GM19324 (cell line): Measurements from ENCODE around the gene CCSAP.
"Not testable (repeated sequence)": the region's sequence is repeated elsewhere in the genome, so short reads cannot be mapped to it uniquely, and the experiment has no call there.

ENCODE experiments used
- ATAC-seq: cut with Tn5 transposase; IDR thresholded peaks from one replicate; pipeline ENCODE4 v1.9.1; 2021; ENCODE audit warnings: mild to moderate bottlenecking, moderate library complexity; ENCODE audit not compliant: unreplicated experiment, low FRiP score

CCSAP gene

DNA sequence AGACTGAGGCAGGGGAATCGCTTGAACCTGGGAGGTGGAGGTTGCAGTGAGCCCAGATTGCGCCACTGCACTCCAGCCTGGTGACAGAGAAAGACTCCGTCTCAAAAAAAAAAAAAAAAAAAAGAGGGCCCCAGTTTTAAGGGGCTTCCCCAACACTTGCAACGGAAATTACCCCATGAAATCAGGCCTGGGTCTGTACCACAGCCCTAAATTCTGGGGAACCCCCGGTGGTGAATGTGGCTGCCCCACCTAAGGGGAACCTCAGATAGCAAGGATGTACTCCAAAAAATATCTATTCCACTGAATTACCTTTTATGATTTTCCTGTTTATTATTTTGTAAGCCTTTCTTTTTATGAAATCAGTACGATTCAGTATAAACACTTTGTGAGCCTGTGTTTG is 15.1 kb downstream of the CCSAP start:
- not testable (repeated sequence) for ATAC-seq

DNA sequence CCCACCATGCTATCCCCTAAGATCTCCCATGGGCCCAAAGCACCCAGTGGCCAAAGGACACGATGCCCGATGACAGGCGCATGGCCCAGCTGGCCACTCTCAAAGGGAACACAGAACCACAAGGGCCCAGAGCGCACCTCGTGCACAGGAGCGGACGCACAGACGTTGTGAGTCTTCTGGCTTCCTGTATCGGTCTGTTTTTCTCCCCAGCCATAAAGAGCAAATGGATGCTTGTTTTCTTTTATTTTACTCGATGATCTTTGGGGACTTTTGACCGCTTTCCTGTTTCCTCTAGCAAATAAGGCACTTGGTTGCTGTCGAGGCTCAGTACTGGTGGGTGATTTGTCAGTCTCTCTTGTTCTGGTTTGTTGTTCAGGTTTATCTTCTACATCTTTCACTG is 16.2 kb downstream of the CCSAP start:
- no peak for ATAC-seq

DNA sequence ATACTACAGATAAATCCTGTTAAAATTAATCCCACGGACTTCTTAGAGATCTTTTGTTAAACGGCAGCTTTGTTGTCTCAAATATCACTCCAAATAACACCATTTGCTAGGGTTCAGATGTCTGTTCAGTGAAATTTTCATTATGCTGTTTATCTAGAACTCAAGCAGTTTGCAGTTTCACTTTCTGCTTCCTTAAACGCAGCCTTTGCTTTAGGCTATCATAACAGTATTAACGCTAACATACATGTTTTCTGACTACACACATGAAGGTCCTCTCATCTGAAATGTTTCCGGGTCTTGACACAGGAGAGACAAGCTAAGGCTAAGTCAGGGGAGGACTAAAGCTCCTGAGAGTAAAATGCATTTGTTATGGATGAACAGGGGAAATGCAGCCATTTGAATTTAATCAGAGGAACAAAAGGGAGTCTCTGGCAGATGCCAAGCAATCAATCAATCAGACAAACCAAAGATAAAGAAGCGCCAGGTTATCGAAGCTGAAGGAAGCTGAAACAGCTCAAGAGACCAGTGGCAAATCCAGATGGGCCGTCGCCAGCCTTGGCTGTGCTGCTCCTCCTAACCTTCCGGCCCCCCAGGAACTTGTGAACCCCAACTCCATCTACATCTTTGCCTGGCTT is 16.9 kb downstream of the CCSAP start:
- ATAC-seq: no peak

DNA sequence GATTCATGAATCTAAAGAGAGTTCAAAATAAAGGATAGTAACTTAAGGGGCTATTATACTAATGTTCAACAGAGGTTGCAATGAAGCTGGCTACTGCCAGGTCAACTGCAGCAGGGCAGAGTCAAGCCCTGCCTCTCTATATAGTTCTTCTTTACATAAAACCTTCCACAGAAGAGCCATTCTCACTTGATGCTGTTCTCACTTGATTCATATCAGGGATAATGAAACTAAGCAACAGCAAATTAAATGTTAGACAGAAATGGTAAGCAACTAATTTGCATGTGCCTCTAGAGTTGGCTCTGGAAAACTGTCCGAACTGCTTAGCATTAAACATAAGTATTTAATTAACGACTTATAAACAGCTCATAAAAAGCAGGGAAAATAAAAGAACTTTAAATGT is 17.4 kb downstream of the CCSAP start:
- ATAC-seq: no peak

DNA sequence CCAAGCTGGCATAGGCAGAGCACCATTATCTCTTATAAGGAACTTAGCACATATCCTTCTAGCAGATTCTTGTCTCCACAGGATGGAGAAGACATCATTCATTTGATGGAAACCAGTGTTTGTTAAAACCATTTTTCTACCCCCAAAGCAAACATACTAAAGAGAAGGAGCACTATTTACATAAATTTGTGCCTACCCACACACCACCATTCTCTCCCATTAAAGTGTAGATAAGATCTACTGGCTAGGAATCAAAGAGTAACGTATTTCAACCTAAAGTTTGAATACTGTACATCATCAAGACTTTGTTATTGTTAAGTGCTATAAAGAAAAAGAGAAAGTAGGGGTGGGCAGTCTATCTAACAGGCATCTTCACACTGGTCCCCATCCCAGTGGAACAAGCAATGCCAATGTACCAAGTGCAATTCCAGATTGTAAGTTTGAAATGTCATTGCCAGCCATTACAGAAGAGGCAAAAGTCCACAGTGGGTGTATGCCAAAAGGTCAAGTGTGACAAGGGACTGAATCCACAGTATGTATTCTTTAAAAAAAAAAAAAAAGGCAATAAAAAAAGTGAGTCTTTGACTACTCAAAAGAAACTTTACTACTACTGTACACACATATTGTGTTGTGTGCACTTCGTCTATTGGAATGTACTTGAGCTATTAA is 18.8 kb downstream of the CCSAP start:
- no peak for ATAC-seq

DNA sequence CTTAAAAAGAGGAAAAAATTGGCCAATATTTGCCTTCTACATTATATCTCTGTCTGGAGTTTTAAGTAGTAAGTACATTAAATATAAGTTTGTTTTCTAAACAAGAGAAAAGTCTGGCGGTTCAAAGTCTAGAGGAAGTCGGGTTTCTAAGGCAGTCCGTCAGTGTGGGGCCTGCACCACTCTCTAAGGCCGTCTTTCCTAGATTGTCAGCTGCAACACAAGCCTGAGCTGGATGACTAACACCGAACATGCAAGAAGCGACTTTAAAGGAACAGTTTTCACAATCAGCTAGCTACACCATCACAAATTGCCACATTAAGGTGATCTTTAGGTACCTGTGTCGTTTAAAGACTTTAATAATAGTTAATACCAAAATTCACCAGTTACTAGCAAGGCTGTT is 19.6 kb downstream of the CCSAP start:
- ATAC-seq: no peak

DNA sequence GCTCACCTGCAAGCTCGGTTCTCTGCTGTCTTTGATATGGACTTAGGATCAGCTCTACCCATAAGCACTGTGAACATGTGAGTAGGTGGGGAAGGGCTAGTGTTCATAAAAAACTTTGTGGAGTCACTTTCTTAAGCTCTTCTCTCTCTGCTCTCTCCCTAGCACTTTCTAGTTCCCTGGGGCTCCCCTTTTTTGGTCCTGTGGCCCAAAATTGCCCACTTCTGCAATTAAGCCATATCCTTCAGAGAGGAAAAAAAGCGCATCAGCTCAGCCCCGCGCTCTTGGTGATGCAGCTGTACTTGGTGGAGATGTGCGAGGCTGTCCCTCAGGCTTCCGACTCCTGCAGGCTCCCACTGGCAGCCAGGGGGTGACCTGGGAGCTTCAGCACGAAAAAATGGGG is 23.4 kb downstream of the CCSAP start:
- ATAC-seq: no peak

DNA sequence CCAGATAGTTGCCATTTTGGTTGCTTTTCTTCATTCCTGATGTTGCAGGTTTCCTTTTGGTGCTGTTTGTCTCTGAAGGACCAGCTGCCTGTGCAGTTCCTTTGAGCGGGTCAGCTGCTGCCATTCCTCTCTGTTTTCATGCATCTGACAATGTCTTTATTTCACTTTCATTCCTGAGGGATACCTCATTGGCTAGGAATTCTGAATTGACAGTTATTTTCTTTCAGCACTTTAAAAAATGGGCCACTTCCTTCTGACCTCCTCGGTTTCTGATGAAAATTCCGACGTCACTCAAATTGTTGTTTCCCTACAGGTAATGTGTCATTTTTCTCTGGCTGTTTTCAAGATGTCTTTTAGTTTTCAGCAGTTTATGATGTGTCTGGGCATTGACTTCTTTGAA is 24.8 kb downstream of the CCSAP start:
- ATAC-seq: no peak

DNA sequence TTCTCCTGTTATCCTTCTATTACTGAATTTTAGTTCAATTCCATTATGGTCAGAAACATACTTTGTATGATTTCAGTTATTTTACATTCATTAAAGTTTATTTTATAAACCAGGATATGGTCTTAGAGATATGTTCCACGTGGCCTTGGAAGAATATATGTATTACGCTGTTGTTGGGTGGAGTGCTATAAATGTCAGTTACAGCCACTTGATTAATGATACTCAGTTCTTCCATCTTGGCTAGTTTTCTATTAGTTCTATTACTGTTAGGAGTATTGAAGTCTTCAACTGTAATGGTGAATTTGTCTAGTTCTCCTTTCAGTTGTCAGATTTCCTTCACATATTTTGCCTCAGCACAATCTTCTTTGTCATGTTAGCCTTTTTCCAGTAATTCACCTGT is 26.7 kb downstream of the CCSAP start:
- no peak for ATAC-seq

DNA sequence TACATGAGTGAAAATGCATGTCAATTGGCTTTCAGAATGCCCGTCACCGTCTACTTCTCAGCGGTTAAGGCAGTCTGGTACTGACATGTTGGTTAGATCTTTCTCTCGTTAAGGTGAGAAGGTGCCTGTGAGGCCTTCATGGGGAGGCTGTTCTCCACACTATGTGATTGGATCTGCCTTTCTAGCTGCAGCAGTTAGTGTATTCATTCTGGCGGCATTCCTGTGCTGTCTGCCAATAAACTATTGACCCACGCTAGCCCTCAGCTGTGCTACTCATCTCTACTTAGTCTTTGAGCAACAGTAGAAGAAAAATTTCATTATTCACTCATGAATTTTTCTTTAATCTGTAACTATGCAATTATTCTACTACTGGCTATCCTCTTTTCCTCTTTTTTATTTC is 32.0 kb downstream of the CCSAP start:
- ATAC-seq: no peak

DNA sequence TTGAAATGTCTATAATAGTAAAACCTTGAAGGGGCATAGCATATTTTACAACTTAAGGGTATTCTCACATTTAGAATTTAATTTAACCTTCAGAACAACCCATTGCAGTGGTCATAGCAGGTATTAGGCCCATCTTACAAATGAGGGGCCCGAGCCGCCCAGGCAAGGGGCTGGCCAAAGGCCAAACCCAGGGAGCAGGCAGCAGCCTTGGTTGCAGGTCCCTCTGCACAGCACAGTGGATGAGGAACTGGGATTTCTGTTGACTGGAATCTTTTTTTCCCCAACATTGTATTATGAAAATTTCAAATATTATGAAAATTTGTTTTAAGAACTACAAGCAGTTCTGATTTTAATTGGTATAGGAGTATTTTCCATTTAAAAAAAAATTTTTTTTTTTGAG is 33.2 kb downstream of the CCSAP start:
- ATAC-seq: no peak

DNA sequence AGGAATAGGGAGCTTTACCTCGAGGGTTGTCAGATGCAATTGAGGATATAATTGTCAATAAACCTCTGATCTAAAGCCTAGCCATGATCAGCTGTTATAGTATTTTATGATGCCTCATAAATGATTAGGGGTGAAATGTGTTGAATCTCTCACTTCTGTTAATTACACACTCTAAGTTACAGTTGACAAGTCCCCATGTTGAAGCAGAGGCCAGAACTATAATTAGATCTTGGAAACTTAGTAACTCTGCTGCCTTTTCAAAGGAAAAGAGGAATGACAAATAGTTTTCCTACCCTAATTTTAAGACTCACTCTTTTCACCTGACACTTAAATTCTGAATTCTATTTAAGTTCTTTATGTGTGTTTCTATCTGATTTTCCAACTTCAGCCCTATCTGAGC is 33.8 kb downstream of the CCSAP start:
- ATAC-seq: no peak

DNA sequence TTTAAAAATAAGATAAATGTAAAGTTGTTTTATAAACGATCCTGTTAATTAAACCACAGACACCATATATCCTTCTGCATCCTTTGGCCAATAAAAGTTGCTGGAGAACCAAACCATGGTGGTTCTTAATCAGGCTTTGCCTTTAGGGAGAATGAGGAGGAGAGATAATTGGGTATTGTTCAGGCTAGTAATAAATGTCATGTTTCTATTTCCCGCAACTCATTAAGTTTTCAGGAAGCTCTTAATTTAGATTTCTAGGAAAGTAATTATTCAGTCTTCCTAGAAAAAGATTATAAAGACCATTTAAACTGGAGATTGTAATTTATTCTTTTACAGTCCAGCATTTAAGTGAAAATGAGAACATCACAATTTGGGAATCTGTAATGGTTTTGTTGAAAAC is 37.5 kb downstream of the CCSAP start:
- ATAC-seq: no peak

DNA sequence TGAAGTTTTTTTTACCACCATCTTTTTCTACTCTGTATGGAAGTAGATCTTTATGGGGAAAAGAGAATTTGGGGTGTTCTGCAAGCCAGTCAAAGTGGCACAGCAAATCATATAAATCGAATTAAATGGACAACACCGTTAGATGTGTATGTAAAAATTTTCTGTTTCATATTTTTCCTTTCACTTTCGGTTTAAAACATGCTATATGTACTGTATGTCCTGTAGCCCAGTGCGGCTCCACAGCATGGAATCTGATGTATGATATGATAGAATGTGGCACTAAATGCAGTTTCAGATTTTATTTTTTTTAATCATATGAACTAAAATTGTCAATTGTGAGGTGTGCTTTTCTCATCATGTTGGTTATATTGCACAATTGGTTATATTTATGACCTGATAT is 39.0 kb downstream of the CCSAP start:
- no peak for ATAC-seq

DNA sequence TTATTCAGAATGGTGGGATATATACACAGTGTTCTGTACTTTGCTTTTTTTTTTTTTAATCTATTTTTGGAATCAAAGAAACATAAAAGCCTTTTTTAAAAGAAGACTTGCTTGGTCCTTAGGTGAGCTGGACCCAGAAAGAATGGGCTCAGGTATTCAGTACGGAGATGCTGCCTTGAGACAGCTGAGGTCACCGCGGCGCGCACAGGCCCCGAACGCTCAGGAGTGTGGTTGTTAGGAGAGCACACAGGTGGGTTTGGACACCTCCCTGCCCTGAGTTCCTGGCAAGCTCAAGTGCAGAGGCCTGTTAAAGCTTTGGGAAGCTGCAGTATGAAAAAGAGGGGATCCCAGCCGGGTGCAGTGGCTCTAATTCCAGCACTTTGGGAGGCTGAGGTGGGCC is 40.1 kb downstream of the CCSAP start:
- no peak for ATAC-seq

DNA sequence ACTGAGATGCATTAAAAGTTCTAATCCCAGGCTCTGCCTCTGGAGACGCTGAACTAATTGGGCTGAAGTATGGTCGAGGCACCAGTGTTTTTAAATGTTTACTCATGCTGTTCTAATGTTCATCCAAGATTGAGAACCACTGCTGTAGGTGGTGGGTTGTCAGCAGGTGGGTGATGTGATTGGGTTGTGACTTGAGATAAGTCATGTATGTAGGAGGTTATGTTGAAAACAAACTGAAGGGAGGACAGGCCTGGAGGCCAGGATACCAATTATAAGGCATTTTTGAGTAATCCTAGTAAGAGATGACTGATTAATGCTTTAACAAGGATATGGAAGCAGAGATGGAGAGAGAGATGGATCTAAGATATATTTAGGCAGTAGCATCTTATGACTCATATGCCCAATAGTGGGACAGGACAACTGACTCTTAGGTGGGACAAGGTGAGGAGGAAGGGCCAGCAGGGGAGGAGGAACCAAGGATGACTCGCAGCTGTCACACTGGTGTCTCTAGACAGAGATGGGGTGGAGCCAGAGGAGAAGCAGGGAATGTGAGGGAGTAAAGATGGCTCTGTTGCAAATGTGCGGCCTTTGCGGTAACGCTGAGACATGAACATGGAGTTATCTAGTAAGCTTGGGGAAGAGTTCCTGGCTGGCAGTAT is 42.6 kb downstream of the CCSAP start:
- ATAC-seq: no peak

DNA sequence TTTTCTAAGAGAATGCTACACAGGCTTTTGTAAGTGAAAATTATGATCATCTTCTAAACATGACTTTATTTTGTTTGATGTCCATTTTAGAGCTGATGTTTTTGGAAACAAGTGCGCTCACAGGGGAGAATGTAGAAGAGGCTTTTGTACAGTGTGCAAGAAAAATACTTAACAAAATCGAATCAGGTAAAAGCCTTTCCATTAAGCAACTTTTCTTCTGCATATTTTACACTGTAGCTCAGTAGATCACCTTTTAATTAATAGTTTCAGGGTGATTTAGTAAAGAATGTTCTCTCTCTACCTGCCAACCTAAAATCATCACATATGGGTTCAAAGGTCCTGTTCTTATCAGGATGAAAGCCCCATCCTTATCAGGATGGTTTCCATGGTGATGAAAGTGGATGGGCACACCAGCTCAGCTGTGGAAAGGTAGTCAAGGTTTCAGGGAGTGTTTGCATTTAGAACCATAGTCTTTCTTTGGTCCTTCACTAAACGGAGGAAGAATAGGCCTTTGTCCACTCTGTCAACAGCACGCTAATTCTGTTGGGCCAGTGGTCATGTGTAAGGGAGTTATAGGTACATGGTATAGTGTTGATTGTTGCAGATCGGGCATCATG is 43.9 kb downstream of the CCSAP start:
- ATAC-seq: no peak

DNA sequence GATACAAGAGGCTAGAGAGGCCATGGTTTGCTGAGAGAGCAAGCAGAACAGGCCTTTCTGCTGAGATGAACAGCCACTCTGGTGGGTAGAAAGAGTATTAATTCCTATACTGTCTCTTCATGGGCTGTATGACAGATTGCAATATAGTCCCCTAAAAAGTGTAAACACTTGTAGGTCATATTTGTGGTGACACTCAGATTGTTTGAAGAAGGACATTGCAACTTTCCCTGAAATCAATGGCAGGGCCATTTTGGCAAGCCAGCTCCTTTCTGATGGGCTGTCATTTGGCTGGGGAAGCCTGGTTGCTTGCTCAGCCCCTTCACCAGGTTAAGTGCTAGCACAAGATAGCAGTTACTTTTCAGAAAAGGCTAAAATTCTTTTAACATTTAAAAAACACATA is 44.4 kb downstream of the CCSAP start:
- no peak for ATAC-seq

DNA sequence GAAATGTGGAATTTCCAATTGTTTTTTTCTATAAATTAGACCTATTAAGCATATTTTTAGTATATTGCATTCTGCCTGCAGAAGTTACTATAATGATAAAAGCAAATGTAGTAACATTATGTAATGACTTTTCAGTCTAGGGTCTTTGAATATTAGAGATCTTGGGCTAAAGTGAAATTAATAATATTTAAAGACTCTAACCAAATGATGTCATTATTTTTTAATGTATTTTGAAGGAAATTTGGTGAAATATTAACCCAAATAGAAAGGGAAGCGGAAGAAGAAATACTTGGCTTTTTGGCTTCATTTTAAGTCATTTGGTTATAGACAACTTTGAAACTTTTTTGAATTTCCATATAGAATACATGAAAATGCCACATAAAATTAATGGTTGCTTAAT is 45.1 kb downstream of the CCSAP start:
- no peak for ATAC-seq

DNA sequence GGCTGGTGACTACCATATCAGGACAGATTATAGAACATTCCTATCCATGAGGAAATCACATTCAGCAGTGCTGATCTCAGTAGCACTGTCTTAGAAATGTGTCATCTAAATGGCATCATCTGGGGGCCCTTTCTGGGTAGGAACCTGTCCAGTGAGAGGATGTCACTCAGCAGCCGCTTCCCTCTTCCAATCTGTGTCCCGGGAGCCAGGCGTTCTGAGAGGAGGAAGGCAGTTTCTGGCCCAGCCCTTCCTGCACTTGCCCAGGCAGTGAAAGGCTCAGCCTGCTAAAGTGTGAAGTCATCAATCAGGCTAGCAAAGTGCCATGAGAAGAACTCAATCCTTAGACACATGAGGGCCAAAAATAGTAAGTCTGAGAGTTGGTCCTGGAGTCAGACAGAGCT is 46.3 kb downstream of the CCSAP start:
- ATAC-seq: no peak

DNA sequence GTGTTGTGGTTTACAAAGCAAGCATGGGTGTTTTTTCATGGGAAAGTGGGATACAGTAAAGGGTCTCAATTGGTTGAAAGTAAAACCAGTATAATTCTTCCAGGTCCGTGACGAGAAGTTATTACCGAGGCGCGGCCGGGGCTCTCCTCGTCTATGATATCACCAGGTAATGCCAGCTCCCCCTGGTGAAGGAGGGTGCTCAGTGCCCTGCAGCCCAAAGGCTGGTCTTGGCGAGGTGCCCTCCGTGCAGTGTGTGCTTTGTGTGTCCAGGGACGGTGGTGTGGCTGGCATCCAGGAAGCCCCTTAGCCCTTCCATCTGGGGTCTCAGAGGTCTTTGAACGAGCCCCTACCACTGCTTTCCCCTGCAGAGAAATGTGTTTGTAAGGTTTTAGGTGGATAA is 47.1 kb downstream of the CCSAP start:
- ATAC-seq: no peak
